Vagina (tissue), 2 donors: Measurements from ENCODE around the gene MAMLD1. TPM values are rescaled to one million over a fixed set of nuclear protein-coding genes. Genes with fewer than 3 reads are reported as not detected.

Experiments
- DNase-seq, 2 donors: peaks; one replicate each; pipeline ENCODE4 v3.0.0-alpha.2; 2017; ENCODE audit errors: extremely low spot score in 2 of 2
- H3K27ac ChIP-seq: fragments of 200-600 bp; sonication (generic); one replicate; pipeline ENCODE4 v1.5.1; 2019
- H3K27me3 ChIP-seq: fragments of 200-600 bp; sonication (generic); one replicate; pipeline ENCODE4 v1.5.1; 2019
- H3K36me3 ChIP-seq, 2 donors: fragments of 200-600 bp; sonication (generic); one replicate each; pipeline ENCODE4 v1.5.1; 2017 to 2019
- H3K4me1 ChIP-seq: fragments of 200-600 bp; sonication (generic); one replicate; pipeline ENCODE4 v1.5.1; 2019
- H3K4me3 ChIP-seq, 2 donors: fragments of 200-600 bp; sonication (generic); 1 replicate in 1 of 2; 2 replicates in 1 of 2; pipeline ENCODE4 v1.5.1; 2016 to 2019
- H3K9me3 ChIP-seq: fragments of 200-600 bp; sonication (generic); one replicate; pipeline ENCODE4 v1.5.1; 2019
- CTCF ChIP-seq, 3 experiments: fragments of 450-650 bp in 2 of 3; fragments of 200-600 bp in 1 of 3; sonication (generic) in 1 of 3; IDR thresholded peaks; one replicate each; pipeline ENCODE4 v1.5.1; 2017 to 2019; ENCODE audit warnings: antibody characterized with exemption in 3 of 3, mild to moderate bottlenecking in 2 of 3, moderate library complexity in 2 of 3
- POLR2A ChIP-seq, 2 donors: fragments of 450-650 bp; IDR thresholded peaks; one replicate each; pipeline ENCODE4 v1.6.1; 2017; ENCODE audit warnings: antibody characterized with exemption in 2 of 2, mild to moderate bottlenecking in 2 of 2, moderate library complexity in 2 of 2
- POLR2AphosphoS5 ChIP-seq, 2 donors: sonication (generic); formaldehyde crosslinking; IDR thresholded peaks; one replicate each; pipeline ENCODE4 v1.9.0; 2017; ENCODE audit warnings: antibody characterized with exemption in 2 of 2, mild to moderate bottlenecking in 2 of 2, low read depth in 1 of 2; ENCODE audit not compliant: insufficient read depth in 1 of 2
- intact Hi-C: fragments of 100-400 bp; cut with DNase I; formaldehyde crosslinking; loops from one replicate; pipeline ENCODE4 v1.15.1; 2023
- total RNA-seq: library from RNA; depleted of rRNA; stranded (reverse); fragments of >200 nt; gene quantifications from one replicate; pipeline ENCODE4 v1.2.3, GENCODE V29; 2016

Gene MAMLD1
- total RNA-seq, 1 donor from 2014 or later = 3.2 TPM

- intact Hi-C loops = no loop called here
- Histone ChIP-seq H3K36me3 (no peaks in the 10 kb centered on the region), H3K27me3 (no peaks in the 10 kb centered on the region), H3K4me1 (no peaks in the 10 kb centered on the region), H3K9me3 (no peaks in the 10 kb centered on the region), H3K4me3 (no peak overlapping the region), H3K27ac (no peak overlapping the region)
- TF ChIP-seq POLR2A (IDR thresholded peaks at IDR 0.05) (no peak), CTCF (IDR thresholded peaks at IDR 0.05) (no peak), POLR2AphosphoS5 (IDR thresholded peaks at IDR 0.05; ENCODE audit: insufficient read depth in 1 of 2, low read depth in 1 of 2) (no peak)
- DNase-seq = no peak
These were observed 102.2 kb downstream of the MAMLD1 start for GRCh38 chrX:150465326-150465725.

GRCh38 chrX:150465881-150466775 is 103.0 kb downstream of the MAMLD1 start:
- intact Hi-C loops = no loop called here
- no peak overlapping the region for H3K27ac ChIP-seq
- peak in 1 of 2 donors; percentile 72 for DNase-seq
- H3K4me3 ChIP-seq = no peak overlapping the region
- no peaks in the 10 kb centered on the region for H3K9me3 ChIP-seq
- no peaks in the 10 kb centered on the region for H3K27me3 ChIP-seq
- no peak for TF ChIP-seq POLR2AphosphoS5 (IDR thresholded peaks at IDR 0.05; ENCODE audit: insufficient read depth in 1 of 2, low read depth in 1 of 2)
- TF ChIP-seq CTCF (IDR thresholded peaks at IDR 0.05) = no peak
- TF ChIP-seq POLR2A (IDR thresholded peaks at IDR 0.05) = no peak
- H3K4me1 ChIP-seq = no peaks in the 10 kb centered on the region
- no peaks in the 10 kb centered on the region for H3K36me3 ChIP-seq

GRCh38 chrX:150472306-150472705 is 109.2 kb downstream of the MAMLD1 start:
- no peak for TF ChIP-seq CTCF (IDR thresholded peaks at IDR 0.05)
- TF ChIP-seq POLR2A (IDR thresholded peaks at IDR 0.05) = no peak
- TF ChIP-seq POLR2AphosphoS5 (IDR thresholded peaks at IDR 0.05; ENCODE audit: insufficient read depth in 1 of 2, low read depth in 1 of 2) = no peak
- Histone ChIP-seq H3K27ac (no peak overlapping the region), H3K36me3 (no peaks in the 10 kb centered on the region), H3K4me1 (no peaks in the 10 kb centered on the region), H3K9me3 (no peaks in the 10 kb centered on the region), H3K4me3 (no peak overlapping the region), H3K27me3 (no peaks in the 10 kb centered on the region)
- intact Hi-C loops = no loop called here
- no peak for DNase-seq

GRCh38 chrX:150473371-150473770 is 110.3 kb downstream of the MAMLD1 start:
- Histone ChIP-seq H3K9me3 (no peaks in the 10 kb centered on the region), H3K4me3 (no peak overlapping the region), H3K27me3 (no peaks in the 10 kb centered on the region), H3K27ac (no peak overlapping the region), H3K36me3 (no peaks in the 10 kb centered on the region), H3K4me1 (no peaks in the 10 kb centered on the region)
- no peak for TF ChIP-seq POLR2AphosphoS5 (IDR thresholded peaks at IDR 0.05; ENCODE audit: insufficient read depth in 1 of 2, low read depth in 1 of 2)
- no peak for DNase-seq
- intact Hi-C loops = no loop called here

- H3K36me3 ChIP-seq = no peaks in the 10 kb centered on the region
- H3K27me3 ChIP-seq = no peaks in the 10 kb centered on the region
- no peak overlapping the region for H3K4me3 ChIP-seq
- H3K4me1 ChIP-seq = no peaks in the 10 kb centered on the region
- H3K9me3 ChIP-seq = no peaks in the 10 kb centered on the region
- intact Hi-C loops = no loop called here
- TF ChIP-seq POLR2A (IDR thresholded peaks at IDR 0.05) (no peak), POLR2AphosphoS5 (IDR thresholded peaks at IDR 0.05; ENCODE audit: insufficient read depth in 1 of 2, low read depth in 1 of 2) (no peak), CTCF (IDR thresholded peaks at IDR 0.05) (no peak)
- no peak overlapping the region for H3K27ac ChIP-seq
- DNase-seq = no peak
These were observed 112.3 kb downstream of the MAMLD1 start for GRCh38 chrX:150475461-150475860.
